ENCODE data around the gene PADI3. TPM values are rescaled to one million over a fixed set of nuclear protein-coding genes. Genes with fewer than 3 reads are reported as not detected.

Gene PADI3
- total RNA-seq, 1 donor, result not detected

GRCh38 chr1:17295292-17295691, 46.4 kb downstream of the PADI3 start:
- no peak overlapping the region for H3K4me3 ChIP-seq (ENCODE audit: low read depth, low read length)
- TF ChIP-seq CTCF (IDR thresholded peaks at IDR 0.05; ENCODE audit: insufficient read depth, low read depth, low read length), result no peak
- no peak for DNase-seq (ENCODE audit: low read depth)

DNA sequence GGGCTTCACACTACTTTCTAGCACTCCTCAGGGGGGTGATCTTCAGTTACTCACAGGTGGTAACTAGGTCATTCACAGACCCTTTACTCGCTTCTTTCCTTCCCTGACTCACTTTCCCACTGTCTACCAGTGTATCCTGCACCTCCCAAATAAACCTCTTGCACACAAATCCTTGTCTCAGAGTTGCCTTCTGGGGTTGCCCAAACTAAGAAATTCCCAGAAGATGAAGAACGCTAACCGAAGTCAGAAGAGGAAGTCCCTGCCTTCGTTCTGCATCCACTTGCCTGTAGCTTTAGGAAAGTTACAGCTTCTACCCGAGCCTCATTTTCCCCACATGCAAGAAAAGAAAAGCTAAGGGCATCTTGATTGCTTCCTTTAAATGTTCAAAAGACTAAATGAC, 47.2 kb downstream of the PADI3 start:
- no peak for TF ChIP-seq CTCF (IDR thresholded peaks at IDR 0.05; ENCODE audit: insufficient read depth, low read depth, low read length)
- DNase-seq (ENCODE audit: low read depth), result no peak
- H3K4me3 ChIP-seq (ENCODE audit: low read depth, low read length), result no peak overlapping the region

- H3K4me3 ChIP-seq (ENCODE audit: low read depth, low read length), result no peak overlapping the region
- no peak for TF ChIP-seq CTCF (IDR thresholded peaks at IDR 0.05; ENCODE audit: insufficient read depth, low read depth, low read length)
- no peak for DNase-seq (ENCODE audit: low read depth)
Observed at GRCh38 chr1:17297991-17298390, 49.1 kb downstream of the PADI3 start.

DNA sequence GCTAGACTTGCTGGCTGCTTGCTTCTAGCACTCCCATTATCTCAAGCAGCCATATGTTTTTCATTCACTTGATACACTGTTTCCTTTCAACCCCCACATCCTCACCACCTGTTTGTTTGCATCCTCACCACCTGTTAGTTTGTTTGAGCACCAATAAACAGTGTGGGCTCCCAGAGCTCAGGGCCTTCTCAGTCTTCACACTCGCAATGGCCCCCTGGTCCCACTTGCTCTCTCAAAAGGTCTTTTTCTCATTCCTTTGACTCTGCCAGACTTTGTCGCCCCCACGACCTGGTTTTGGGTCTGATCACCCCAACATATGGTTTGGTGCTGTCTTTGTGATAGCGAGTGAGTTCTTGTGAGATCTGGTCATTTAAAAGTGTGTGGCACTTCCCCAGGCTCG, 52.9 kb downstream of the PADI3 start:
- no peak for TF ChIP-seq CTCF (IDR thresholded peaks at IDR 0.05; ENCODE audit: insufficient read depth, low read depth, low read length)
- H3K4me3 ChIP-seq (ENCODE audit: low read depth, low read length), result no peak overlapping the region
- no peak for DNase-seq (ENCODE audit: low read depth)

- DNase-seq (ENCODE audit: low read depth), result no peak
- no peak for TF ChIP-seq CTCF (IDR thresholded peaks at IDR 0.05; ENCODE audit: insufficient read depth, low read depth, low read length)
- no peak overlapping the region for H3K4me3 ChIP-seq (ENCODE audit: low read depth, low read length)
Observed at GRCh38 chr1:17304151-17304825, 55.4 kb downstream of the PADI3 start.

- TF ChIP-seq CTCF (IDR thresholded peaks at IDR 0.05; ENCODE audit: insufficient read depth, low read depth, low read length), result no peak
- no peak overlapping the region for H3K4me3 ChIP-seq (ENCODE audit: low read depth, low read length)
- DNase-seq (ENCODE audit: low read depth), result no peak
Observed at GRCh38 chr1:17304826-17305175, 55.9 kb downstream of the PADI3 start.

DNA sequence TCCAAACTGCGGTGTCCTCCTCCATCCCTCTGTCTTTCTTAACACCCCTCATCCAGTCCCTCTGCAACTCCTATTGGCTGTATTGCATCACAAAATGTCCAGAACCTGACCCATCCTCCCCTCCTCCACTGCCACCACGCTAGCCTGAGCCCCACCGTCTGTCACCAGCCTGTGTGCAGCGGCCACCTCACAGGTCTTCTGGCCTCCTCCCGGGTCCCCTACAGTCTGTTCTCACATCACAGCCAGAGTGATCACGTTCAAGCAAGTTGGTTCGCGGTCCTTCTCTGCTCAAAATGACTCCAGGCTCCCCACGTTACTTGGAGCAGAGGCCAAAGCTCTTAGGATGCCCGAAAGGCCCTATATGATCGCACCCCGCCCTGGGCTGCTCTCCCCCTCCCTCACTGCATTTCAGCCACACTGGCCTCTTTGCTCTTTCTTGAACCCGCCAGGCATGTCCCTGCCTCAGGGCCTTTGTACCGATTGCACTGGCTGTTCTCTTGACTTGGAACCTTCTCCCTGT, 56.7 kb downstream of the PADI3 start:
- TF ChIP-seq CTCF (IDR thresholded peaks at IDR 0.05; ENCODE audit: insufficient read depth, low read depth, low read length), result no peak
- DNase-seq (ENCODE audit: low read depth), result no peak
- no peak overlapping the region for H3K4me3 ChIP-seq (ENCODE audit: low read depth, low read length)

Measured in fibroblast of villous mesenchyme (primary cell).